ENCODE measurements around the gene KLHL22.

DNA sequence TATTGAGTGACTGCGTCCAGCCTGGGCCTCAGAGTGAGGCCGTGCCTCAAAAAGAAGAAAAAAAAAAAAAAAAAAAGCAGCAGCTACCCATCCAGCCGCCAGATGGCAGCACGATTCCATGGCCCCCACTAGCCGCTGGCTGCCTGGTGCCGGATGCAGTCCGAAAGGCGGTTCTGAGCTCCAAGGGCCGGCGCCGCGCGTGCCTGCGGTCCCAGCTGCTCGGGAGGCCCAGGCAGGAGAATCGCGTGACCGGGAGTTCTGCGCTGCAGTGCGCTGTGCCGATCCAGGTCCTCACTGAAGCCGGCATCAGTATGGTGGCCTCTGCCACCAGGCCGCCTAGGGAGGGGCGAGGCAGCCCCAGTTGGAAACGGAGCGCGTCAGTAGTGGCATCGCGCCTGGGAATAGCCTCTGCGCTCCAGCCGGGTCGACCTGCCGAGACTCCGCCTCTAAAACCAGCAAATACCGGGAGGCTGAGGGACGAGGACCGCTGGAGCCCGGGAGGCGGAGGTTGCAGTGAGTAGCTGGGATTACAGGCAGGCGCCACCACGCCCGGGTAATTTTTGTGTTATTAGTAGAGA is 77.3 kb downstream of the KLHL22 start:
- TF ChIP-seq HNF4G (IDR thresholded peaks at IDR 0.05; ENCODE audit: borderline replicate concordance, low read depth, low read length), result no peak
- 0 out of 2 replicates have a peak, but pooled peaks have one; percentile 19 for TF ChIP-seq HNF4G (CRISPR knock-in tag; IDR thresholded peaks at IDR 0.05; ENCODE audit: borderline replicate concordance, low read depth)
- TF ChIP-seq STAG1 (CRISPR knock-in tag; IDR thresholded peaks at IDR 0.05), result peak; percentile 88
- TF ChIP-seq, protein P1, sequence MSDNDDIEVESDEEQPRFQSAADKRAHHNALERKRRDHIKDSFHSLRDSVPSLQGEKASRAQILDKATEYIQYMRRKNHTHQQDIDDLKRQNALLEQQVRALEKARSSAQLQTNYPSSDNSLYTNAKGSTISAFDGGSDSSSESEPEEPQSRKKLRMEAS (IDR thresholded peaks at IDR 0.05), result peak; percentile 59
- TF ChIP-seq, protein P2, sequence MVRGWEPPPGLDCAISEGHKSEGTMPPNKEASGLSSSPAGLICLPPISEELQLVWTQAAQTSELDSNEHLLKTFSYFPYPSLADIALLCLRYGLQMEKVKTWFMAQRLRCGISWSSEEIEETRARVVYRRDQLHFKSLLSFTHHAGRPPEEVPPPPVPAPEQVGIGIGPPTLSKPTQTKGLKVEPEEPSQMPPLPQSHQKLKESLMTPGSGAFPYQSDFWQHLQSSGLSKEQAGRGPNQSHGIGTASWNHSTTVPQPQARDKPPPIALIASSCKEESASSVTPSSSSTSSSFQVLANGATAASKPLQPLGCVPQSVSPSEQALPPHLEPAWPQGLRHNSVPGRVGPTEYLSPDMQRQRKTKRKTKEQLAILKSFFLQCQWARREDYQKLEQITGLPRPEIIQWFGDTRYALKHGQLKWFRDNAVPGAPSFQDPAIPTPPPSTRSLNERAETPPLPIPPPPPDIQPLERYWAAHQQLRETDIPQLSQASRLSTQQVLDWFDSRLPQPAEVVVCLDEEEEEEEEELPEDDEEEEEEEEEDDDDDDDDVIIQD (CRISPR knock-in tag; IDR thresholded peaks at IDR 0.05; ENCODE audit: low read depth), result no peak
- TF ChIP-seq, protein P3, sequence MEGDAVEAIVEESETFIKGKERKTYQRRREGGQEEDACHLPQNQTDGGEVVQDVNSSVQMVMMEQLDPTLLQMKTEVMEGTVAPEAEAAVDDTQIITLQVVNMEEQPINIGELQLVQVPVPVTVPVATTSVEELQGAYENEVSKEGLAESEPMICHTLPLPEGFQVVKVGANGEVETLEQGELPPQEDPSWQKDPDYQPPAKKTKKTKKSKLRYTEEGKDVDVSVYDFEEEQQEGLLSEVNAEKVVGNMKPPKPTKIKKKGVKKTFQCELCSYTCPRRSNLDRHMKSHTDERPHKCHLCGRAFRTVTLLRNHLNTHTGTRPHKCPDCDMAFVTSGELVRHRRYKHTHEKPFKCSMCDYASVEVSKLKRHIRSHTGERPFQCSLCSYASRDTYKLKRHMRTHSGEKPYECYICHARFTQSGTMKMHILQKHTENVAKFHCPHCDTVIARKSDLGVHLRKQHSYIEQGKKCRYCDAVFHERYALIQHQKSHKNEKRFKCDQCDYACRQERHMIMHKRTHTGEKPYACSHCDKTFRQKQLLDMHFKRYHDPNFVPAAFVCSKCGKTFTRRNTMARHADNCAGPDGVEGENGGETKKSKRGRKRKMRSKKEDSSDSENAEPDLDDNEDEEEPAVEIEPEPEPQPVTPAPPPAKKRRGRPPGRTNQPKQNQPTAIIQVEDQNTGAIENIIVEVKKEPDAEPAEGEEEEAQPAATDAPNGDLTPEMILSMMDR (CRISPR knock-in tag; IDR thresholded peaks at IDR 0.05), result peak; percentile 93
- TF ChIP-seq, protein P4, sequence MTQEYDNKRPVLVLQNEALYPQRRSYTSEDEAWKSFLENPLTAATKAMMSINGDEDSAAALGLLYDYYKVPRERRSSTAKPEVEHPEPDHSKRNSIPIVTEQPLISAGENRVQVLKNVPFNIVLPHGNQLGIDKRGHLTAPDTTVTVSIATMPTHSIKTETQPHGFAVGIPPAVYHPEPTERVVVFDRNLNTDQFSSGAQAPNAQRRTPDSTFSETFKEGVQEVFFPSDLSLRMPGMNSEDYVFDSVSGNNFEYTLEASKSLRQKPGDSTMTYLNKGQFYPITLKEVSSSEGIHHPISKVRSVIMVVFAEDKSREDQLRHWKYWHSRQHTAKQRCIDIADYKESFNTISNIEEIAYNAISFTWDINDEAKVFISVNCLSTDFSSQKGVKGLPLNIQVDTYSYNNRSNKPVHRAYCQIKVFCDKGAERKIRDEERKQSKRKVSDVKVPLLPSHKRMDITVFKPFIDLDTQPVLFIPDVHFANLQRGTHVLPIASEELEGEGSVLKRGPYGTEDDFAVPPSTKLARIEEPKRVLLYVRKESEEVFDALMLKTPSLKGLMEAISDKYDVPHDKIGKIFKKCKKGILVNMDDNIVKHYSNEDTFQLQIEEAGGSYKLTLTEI (CRISPR knock-in tag; conservative IDR thresholded peaks at IDR 0.05), result no peak
- TF ChIP-seq JUNB (CRISPR knock-in tag; IDR thresholded peaks at IDR 0.05; ENCODE audit: borderline replicate concordance), result no peak

All from HepG2 (cell line).